ENCODE data around the gene SKOR2. TPM values are rescaled to one million over a fixed set of nuclear protein-coding genes. Genes with fewer than 3 reads are reported as not detected.

The SKOR2 gene
- total and polyA plus RNA-seq, 2 of the 13 experiments (the other 11 are each of a cell fraction or from before 2014, with no cell fraction given), result not detected

- TF ChIP-seq ZSCAN31 (CRISPR knock-in tag; IDR thresholded peaks at IDR 0.05; ENCODE audit: low read depth) (no peak; the same call in 1 of the 2 replicates), MXD3 (CRISPR knock-in tag; IDR thresholded peaks at IDR 0.05) (peak; percentile 60; the same call in 1 of the 2 replicates), ZNF770 (CRISPR knock-in tag; IDR thresholded peaks at IDR 0.05) (no peak), STAT5B (CRISPR knock-in tag; IDR thresholded peaks at IDR 0.05) (no peak), HMGA1 (CRISPR knock-in tag; conservative IDR thresholded peaks at IDR 0.05) (no peak), ZNF510 (CRISPR knock-in tag; IDR thresholded peaks at IDR 0.05; ENCODE audit: low read depth) (no peak), YEATS4 (CRISPR knock-in tag; IDR thresholded peaks at IDR 0.05; ENCODE audit: borderline replicate concordance) (peak; percentile 97), ZKSCAN5 (CRISPR knock-in tag; IDR thresholded peaks at IDR 0.05) (no peak), DDIT3 (CRISPR knock-in tag; IDR thresholded peaks at IDR 0.05) (no peak), ZNF589 (CRISPR knock-in tag; conservative IDR thresholded peaks at IDR 0.05) (no peak), ZNF605 (CRISPR knock-in tag; IDR thresholded peaks at IDR 0.05) (peak; percentile 31; the same call in 1 of the 2 replicates), ZNF800 (CRISPR knock-in tag; IDR thresholded peaks at IDR 0.05) (no peak), AHR (CRISPR knock-in tag; IDR thresholded peaks at IDR 0.05) (no peak; the same call in 1 of the 2 replicates), ATM (IDR thresholded peaks at IDR 0.05; ENCODE audit: borderline replicate concordance) (no peak), HNF1A (IDR thresholded peaks at IDR 0.05; ENCODE audit: low read depth) (no peak), HNF1A (CRISPR knock-in tag; IDR thresholded peaks at IDR 0.05; ENCODE audit: borderline replicate concordance) (peak; percentile 41; the same call in 1 of the 2 replicates), ZNF326 (CRISPR knock-in tag; IDR thresholded peaks at IDR 0.05; ENCODE audit: borderline replicate concordance) (no peak), ZFX (CRISPR knock-in tag; IDR thresholded peaks at IDR 0.05; ENCODE audit: low read depth) (peak; percentile 95), ZNF549 (CRISPR knock-in tag; IDR thresholded peaks at IDR 0.05) (no peak), KAT2B (IDR thresholded peaks at IDR 0.05; ENCODE audit: borderline replicate concordance, low read depth, low read length) (no peak), MAFK (conservative IDR thresholded peaks at IDR 0.05 in 1 of 2, IDR thresholded peaks at IDR 0.05 in 1 of 2; ENCODE audit: low read length in 2 of 2) (no peak)
Observed at GRCh38 chr18:47175898-47176575, 75.4 kb downstream of the SKOR2 start, which contains the start of gene IER3IP1 (continued).

Measured in HepG2 (cell line).